Fibroblast of skin of right biceps (primary cell): ENCODE results near the gene BMPER.

ENCODE experiments used
- DNase-seq: peaks from one replicate; pipeline ENCODE4 v3.0.0-alpha.2; 2013

Gene BMPER

DNA sequence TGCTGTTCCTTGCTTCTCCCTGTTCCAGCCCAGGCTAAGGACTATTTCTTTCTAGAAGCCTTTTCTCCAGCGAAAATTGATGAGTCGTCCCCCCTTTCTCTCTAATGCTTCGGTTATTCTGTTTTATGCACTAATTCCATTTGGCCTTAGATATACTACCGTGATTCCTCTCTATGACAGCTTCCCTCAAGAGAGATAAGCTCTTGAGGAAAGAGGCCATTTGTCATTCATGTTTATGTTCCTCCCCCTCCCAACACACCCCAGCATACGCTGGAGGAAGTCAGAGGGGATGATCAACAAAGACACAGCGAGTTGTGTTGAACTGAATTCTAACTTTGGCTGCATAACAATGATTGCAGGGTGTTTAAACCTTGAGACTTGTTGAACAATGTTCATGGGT lies 198.8 kb downstream of the BMPER start:
- no peak for DNase-seq

DNA sequence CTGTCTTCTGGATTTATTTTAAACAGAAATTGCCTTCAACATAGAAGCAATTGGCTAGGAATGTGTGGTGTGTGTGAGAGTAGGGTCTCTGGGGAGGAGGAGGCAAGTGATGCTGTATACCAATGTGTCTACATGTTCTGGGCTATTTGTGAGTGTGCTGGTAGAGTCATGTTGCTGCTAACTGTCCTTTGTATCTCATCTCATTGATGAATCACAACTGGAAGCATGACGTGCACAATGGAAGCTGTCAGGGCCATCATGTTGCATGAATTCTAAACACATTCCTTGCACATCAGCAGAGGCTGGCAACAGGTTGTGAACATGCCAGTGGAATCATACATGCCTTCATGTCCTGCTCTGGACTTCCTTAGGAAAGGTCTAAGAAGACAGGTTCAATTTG lies 199.7 kb downstream of the BMPER start:
- DNase-seq, result peak; percentile 56

DNA sequence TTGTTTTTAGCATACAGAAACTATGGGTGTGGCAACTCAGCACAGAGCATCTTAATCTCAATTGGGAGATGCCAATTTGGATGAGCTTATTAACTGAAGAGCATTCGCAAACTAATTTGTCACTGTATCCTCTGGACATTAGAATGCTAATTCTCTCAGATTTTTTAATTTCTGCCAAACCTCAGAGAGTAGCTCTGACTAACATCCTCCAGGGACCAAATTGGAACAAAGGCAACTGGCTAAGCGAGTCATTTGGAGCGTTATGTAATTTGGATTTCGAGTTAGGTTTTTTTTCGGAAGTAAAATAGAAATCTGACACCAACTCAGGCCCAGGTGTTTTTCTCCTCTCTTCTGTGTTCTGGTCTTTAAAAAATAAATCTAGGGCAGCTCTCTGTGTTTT lies 201.9 kb downstream of the BMPER start:
- DNase-seq, result peak; percentile 81

DNA sequence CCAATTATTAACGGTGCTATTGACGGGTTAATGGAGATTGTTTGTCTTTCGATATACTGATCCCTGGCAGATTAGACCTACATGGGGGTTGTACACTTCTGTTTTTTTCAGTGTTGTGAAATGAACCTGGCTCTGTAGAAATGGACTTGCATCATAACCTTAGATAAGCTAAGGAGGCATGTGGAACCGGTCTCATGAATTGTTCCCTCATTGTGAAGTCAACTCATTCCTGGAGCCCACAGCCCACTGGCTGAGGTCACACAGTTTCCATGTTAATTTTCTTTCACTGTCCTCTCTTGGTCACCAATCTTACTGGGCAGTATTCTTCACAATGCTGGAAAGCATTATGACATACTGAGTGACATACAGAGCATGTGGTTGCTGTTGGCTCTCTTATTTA lies 202.8 kb downstream of the BMPER start:
- no peak for DNase-seq

DNA sequence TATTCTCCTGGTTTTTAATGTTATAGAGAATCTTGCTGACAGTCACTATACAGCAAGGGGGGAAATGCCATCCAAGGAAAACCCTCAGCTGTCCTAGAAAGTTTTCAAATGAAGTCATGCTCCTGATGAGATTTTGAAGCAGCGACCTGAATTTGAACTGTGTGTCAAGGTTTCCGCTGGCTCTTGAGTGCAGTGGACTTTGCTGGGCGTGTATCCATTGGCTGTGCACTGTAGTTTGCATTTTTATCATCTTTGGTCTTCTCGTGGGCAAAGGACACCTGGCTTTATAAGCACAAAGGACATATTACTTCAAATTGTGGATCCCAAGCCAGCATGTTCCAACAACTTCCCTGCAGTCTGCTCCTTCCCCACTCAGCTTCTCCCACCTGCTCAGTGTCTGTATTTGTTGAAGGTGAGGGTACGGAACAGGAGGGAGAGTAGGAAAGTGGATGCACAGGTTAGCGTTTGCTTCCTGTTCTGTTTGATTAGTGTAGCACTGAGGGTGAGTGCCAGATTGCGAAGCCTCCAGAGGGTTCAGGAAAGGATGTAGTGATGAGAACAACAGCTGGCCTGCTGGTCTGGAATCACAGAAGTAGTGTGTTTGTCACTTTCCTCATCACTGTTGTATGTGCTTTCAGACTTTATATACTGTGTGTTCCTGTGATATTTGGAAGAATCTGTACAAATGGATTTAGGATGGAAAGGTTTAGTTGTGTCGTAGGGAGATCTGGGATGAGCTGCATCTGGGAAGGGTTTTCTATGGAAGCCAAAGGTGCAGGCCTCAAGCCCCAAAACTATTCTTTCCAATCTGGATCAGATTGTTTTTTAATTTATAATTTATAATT lies 204.8 kb downstream of the BMPER start:
- DNase-seq, result peak; percentile 37

DNA sequence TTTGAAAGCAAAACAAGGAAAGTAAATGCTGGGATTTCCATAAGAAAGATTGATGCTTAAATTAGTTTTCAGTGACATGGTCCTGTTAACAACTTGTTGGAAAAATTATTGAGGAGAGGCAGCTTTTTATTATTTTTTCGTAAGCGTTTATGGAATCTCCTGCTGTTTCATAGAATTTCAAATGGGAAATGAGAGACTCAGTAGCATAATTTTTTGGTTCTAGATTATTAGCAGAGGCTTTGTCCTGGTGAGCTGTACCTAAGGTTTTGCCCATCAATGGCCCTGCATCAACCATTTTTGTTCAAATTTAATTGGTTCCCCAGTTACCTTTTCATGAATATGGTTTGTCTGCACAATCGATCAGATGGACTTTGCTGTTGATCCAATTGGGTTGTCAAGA lies 205.7 kb downstream of the BMPER start:
- no peak for DNase-seq

DNA sequence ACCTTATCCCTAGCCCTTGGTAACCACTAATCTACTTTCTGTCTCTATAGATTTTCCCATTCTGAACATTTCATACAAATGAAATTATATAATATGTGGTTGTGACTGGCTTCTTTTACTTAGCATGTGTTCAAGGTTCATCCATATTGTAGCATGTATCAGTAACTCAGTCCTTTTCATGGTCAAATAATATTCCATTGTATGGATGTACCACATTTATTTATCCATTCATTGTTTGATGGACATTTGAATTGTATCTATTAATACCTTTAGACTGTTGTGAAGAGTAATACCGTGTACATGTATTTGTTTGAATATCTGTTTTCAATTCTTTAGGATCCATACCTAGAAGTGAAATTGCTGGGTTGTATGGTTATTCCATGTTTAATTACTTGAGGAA lies 210.2 kb downstream of the BMPER start:
- no peak for DNase-seq

DNA sequence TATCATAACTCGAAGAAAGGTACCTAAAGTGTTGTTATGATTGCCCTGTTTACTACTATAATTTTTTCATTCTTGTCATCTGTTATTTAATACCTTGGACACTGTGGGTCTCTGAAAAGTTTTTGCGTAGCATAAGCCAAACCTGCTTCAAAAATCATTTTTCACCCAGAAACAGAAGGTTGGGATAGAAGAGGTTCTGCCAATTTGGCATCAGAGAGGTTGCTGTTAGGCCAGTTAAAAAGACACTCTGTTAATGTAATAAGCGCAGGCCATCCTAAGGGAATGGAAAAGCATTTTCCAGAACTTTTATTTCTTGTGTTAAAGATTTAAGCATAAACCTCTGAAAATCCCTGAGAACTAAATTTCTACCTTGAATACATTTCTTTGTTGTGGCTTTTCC lies 212.2 kb downstream of the BMPER start:
- DNase-seq, result no peak

DNA sequence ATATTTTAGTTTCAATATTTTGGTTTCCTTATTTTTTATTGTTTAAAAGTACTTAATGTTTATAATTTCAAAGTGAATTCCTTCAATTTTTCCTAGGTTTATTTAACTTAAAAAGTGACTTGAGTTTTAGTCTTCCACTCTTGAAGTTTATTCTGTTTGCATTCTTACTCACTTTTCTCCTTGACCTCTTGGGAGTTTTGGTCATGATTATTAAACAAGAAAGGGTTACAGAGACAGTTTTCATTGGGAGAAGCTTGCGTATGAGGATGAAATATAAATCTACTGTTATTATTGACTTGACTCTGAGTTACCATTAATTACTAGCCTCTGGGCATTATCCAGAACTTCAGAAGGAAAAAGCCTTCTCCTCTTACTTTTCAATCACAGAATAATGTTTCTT lies 216.0 kb downstream of the BMPER start:
- no peak for DNase-seq

DNA sequence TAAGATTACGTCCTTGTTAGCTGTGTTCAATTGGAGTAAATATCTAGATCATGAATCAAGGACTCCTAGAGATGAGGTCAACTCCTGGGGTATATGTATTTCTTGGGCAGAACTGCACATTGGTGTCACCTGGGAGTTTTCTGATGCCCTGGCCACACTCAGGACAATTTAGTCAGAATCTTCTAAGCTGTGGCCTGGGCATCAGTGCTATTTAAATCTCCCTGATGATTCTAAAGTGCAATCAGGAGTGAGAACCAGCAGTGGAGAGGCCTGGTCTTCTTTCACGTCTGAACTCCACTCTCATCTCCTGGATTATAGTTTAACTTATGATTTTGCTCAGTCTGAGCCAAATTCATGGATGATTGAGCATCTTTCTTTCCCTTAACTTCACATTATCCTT lies 218.0 kb downstream of the BMPER start:
- no peak for DNase-seq

DNA sequence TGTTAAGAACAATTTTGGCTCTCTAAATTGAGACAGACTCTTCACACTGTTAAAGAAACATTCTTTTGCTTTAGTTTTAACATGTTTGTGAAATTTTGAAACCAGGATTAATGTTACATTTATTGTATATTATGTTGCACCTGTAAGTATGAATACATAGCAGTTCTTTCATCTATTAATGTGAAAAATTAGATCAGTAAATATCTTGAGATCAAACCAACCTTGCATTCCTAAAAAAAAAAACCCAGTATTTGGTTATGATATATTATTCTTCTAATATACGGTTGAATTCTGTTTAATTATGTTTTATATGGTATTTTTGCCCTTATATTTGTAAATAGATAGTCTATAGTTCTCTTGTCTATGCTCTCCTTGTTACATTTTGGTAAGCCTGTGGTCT lies 219.4 kb downstream of the BMPER start:
- no peak for DNase-seq

DNA sequence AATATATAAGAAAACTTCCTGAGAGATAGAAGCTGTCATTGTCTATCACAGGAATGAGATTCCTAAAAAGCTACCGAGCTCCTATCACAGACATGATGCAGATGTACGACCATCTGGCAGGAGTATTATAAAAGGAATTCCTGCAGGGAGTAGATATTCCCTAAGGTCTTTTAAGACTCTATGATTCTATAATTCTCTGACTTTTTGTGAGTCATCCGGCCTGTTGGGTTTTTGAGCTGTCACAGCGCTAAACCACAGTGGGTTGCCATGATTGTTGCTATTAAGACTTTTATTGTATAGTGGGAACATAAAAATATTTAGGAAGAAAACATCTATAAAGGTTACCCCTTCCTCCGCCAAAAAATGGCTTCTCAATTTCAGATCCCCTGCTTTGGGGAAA lies 223.4 kb downstream of the BMPER start:
- DNase-seq, result peak; percentile 95

DNA sequence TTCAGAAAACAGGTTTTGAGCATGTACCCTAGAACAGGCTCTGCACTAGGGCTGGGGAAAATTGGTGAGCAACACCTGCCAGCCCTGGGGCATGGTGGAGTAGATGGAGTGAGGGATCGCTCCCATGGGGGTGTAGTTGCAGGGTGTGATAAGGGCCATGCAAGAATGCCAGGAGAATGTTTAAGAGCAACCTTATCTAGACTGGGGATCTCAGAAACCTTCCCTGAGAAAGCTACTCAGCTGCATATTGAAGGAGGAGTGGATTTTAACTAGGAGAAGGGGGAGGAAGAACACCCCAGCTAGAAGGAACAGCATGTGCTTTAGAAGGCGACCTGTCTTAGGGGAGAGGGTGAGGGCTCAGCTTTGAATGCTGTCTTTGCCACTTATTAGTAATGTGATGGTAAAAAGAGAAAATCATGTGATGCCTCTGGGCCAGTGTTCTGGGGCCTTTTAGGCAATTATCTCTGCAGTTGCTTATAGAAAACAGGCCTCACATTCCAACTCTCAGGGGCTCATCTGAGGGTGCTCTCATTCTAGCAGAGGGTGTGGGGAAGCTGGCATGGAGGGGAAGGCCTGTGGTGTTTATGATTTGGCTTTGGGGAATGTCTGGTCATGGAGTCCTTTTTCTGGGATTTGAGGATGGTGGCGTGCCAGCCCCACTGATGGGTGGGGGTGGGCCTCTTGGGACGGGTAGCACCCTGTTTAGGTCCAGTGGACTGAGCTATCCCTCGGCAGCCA lies 225.4 kb downstream of the BMPER start:
- peak; percentile 69 for DNase-seq

DNA sequence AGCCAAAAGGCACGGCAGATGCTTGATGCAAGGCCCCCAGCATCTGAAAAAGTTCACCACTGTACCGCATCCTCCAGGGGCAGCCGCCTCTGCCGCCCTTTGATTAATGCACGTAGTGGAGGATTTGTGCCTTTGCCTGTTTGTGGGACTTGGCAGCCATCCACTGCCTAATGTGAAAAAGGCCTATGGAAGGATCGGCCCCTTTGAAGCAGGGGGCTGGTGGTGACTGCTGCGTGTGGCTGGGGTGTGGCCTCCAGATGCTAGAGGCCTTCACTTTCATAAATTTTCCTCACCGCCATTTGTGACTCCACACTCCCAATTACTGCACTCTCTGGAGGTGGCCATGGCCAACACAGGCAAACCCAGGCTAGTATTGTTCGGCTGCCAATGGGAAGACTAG lies 226.0 kb downstream of the BMPER start:
- DNase-seq, result peak; percentile 83

DNA sequence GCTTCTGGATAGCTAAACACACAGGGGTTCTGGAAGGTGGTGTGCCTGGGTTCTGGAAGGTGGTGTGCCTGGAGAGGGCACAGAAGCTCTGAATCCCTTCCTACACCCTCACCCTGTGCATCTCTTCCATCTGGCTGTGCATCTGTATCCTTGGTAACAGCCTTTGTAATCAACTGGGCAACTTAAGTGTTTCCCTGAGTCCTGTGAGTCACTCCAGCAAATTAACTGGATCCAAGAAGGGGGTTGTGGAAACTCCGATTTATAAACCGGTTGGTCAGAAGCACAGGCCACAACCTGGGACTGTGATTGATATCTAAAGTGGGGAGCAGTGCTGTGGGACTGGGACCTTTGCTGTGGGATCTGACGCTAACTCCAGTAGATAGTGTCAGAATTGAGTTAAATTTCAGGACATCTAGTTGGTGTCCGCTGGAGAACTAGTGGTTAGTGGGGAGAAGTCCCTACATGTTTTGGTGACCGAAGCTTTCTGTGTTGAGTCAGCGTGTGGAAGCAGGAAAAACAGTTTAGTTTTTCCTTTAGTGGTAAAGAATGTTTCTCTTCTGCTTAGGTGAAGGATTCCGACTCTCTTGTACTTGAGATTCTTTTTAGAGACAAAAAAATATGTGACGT lies 228.1 kb downstream of the BMPER start:
- peak; percentile 91 for DNase-seq

DNA sequence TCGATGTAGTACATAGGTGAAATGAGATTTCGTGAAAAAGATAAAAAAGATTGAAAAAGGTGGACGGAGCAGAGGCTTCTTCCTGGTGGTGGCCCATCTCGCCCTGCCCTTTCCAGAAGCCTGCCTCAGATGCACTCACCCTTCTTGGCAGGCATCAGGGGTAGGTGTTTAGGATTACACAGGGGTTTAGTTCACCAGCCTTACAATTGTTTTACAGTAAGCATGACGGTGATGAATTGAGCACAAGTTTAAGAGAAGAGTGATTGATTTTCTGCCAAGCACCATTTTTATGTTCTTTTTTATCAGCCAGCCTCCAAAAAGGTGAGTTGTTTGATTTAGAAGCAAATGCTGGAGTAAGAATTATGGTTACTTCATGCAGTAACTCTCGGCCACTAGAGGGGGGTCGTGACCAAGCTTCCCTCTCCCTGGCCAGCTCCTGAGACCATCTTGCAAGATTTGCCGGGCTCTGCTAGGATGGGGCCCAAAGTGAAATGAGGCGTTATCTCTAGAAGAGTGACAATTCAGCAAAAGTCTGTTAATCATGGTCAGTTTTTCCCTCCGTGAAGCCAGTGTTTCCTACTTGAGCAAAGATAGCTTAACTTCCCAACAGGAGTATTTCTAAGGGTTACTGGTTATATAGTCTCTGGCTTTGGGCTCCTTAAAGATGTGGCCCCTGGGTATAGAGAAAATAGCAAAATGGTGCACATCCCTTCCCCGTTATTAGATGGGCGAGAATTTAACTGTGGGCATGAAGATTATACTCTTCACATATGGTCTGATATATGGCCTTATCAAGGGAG lies 228.8 kb downstream of the BMPER start:
- peak; percentile 81 for DNase-seq

DNA sequence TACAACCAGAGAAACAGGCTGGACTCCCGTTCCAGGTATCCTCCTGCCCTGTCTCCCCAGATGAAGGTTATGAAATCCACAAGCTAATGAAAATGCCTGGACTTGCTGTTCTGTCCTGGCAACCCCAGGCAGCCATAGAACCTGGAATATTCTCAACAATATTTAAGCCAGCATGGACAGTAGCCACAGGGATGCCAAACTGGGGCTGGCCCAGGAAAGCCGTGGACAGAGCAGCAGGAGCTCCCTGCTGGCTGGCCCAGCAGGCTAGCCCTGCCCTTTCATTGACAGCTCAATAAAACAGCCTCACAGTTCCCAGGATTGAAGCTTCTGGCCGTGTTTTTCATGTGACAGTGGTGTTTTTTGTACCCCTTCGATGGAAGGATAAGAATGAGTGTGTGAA lies 230.6 kb downstream of the BMPER start:
- DNase-seq, result no peak

DNA sequence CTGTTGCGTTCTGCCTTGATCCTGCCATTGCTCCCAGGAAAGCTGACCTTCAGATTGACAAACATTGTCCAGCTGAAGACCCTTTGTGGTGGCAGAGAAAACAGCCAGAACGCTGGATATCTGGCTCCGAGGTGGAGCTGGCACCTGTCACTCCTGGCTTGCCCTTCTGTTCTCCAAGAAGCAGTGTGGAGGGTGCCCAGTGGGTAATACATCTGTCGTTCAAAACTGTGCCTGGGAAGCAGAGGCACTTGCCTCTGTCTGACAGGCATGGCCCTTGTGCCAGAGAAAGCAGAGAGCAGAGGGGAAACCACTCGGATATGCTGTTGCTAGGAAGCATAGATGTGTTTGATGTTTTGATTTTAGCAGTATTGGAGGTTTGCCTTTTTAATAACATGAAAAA lies 231.4 kb downstream of the BMPER start:
- no peak for DNase-seq

DNA sequence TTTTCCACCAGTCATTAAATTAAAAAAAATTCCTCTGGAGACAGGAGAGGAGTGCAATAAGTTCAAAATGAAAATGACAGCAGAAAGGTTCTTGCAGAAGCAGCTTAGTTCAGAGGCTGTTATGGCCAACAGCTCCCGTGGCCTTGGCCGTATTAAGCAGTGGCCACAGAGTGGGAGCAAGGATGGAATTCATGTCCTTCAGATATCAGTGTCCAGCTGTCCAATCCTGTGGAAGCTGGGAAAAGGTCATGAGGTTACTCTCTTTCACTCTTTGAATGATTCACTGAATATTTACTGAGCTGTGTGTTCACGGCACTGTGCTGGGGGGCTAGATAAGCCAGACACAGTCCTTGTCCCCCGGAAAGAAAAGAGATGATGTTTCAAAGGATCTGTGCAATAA lies 231.8 kb downstream of the BMPER start:
- DNase-seq, result no peak

DNA sequence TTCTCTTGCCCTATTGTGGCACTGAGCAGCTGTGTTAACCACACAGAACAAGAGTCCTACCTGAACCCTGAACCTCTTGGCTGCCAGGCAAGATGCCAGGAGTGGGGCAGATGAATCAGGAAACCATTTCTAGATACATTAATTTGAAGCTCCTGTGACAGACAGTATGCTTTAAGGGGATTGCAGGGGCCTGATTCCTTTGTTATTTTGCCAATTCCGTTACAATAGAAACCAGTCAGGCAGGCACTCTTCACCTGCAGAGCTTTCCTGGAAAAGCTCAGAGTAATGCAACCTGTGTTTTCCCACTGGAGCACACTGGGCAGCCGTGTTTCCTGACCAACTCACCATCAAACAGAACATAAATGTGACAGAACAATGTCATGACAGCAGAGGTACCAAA lies 233.1 kb downstream of the BMPER start:
- DNase-seq, result no peak

DNA sequence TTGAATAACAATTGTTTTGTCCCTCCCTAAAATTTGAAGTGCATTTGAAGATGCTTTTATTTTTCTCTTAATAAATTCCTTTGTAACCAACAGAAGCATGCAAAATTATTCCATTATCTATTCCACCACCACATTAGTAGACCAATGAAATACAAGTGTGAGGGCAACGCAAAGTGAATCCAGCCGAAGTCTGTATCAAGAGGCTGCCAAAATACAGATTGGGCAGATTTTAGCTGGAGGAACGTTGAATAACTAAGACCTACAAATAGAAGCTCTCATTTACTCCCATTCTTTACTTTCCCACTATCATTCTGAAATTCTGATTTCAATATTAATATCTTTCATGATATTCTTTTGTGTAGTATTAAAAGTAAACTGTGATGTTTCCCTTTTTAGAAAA lies 233.7 kb downstream of the BMPER start:
- DNase-seq, result no peak

DNA sequence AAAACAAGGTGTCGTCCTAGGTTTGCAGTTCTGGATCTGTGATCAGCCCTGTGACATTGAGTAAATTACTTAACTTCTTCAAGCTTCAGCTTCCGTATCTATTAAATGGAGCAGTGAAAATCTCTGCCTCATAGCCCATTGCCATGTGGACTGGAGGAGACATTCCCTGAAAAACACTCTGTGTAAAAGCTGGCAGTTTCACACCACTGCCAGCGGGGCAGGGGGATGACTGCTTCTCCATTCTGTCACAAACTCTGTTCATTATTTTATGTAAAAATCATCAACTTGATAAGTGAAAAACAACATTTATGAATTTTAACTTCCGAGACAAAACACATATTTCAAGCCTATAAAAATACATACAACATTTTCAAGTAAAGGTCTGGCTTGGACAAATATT lies 234.7 kb downstream of the BMPER start:
- no peak for DNase-seq

DNA sequence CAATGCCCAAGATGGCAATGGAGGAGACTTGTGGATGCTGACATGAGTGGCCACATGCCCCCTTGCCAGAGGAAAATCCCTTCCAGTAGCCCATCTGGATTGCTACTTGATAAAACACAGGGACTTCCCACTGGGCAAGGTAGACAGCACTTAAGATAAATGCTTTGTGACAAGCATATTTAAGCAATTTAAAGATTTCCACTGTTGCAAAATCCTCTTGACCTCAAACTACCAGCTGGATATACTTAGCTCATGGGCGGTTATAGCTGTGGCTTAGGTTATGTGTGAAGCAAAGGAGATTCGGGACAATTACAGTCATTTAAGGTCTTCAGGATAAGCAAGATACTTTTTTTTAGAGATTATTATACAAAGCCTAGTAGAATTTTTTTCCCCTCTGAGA lies 238.1 kb downstream of the BMPER start:
- peak; percentile 76 for DNase-seq
